Limb (tissue), 2 donors: ENCODE measurements around the gene KIAA0586.
"Not testable (repeated sequence)": the region's sequence is repeated elsewhere in the genome, so short reads cannot be mapped to it uniquely, and the experiment has no call there.

ENCODE experiments used
- DNase-seq, 2 donors: peaks; one replicate each; pipeline ENCODE4 v3.0.0-alpha.2; 2016; ENCODE audit errors: extremely low spot score in 2 of 2

KIAA0586 gene

DNA sequence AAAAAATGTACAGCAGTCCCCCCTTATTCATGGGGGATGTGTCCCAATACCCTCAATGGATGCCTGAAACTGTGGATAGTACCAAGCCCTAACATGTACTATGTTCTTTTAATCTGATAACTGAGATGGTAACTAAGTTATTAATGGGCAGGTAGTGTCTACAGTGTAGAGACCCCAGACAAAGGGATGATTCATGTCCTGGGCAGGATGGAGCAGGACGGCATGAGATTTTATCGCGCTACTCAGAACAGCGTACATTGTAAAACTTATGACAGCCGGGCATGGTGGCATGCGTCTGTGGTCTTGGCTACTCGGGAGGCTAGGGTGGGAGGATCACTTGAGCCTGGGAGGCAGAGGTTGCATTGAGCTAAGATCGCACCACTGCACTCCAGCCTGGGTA lies 37.1 kb downstream of the KIAA0586 start:
- DNase-seq, result no peak

DNA sequence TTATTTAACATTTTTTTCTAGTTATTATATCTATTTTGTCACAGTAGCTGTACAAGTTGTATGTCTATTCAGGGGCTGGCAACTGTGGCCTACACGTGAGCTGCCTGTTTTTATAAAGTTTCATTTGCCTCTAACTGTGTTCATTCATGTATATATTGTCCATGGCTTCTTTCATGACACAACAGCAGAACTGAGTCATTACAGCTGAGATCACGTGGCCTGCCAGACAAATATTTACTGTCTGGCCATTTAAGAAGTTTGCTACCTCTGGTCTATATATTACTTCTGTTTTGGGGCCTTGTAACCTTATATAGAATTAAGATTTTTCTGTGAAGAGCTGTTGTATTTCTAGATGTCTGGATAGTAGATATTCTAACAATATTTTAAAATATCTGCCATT lies 37.9 kb downstream of the KIAA0586 start:
- no peak for DNase-seq

DNA sequence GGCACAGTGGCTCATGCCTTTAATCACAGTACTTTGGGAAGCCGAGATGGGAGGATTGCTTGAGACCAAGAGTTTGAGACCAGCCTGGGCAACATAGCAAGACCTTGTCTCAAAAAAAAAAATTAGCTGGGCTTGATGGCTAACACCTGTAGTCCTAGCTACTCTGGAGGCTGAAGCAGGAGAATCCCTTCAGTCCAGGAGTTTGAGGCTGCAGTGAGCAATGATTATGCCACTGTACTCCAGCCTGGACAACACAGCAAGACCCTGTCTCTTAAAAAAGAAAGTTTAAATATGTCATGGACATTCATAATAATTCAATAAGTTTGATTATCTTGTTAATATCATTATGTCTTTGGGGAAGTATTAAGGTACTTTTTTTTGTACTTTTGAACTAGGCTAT lies 38.9 kb downstream of the KIAA0586 start:
- DNase-seq, result no peak

DNA sequence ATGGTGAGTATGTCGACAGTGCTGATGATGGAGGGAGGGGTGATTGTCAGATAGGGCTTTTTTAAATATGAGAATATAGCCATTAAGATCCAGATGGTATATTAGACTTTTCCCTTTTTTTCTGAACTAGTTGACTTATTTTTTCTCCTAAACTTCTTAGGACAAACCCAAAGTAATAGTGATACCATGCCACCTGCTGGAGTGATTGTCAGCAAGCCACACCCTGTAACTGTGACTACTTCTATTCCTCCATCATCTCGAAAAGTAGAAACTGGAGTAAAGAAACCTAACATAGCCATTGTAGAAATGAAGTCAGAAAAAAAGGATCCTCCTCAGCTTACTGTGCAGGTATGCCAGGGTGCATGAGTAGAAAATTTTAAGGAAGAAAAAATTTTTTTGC lies 40.1 kb downstream of the KIAA0586 start:
- DNase-seq, result no peak

DNA sequence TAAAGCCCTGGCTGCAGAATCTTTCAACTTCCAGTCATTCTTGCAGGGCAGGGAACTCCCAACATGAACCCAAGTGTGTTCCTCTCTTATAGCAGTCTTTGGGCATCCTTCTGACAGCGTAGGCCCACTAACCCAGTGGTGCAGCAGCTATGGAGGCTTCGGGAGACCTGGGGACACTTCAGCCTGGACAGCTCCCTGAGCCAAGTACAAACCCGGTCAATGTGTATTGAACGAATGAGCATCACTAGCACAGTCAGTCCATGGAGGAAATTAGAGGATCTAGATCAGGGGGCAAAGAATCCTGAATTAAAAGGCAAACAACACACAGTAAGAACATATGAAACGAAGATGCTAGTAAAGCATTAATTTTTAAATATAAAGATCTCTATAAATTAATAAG lies 41.8 kb downstream of the KIAA0586 start:
- DNase-seq, result no peak

DNA sequence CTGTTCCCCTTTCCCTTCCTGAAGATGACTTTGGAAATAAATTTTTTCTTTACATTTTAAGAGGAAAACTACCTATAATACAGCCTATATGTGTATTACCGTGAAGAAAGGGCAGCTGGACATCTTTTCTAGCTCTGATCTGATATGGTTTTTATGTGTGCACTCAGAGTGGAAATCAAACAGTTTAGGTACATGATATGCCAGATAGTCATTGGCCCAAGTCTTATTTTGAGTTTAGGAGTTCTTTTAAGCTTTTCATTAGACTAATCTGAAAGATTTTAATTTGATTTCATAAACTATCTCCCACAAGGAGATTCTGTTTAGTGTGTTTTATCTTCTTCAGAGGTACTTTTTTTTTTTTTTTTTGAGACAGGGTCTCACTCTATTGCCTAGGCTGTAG lies 48.8 kb downstream of the KIAA0586 start:
- DNase-seq, result no peak

DNA sequence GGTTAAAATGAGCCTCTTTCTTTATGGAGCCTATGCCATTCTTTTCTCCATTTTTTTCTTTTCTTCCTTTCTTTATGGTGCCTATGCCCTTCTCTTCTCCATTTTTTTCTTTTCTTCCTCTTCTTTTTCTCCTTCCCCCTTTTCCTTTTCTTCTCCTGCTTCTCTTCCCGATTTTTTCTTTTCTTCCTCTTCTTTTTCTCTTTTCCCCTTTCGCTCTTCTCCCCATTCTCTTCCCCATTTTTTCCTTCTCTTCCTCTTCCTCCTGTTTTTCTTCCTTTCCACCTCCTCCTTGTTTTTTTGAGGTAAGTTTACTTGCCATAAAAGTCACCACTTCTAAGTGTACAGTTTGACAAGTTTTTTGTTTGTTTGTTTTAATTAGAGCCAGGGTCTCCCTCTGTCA lies 50.1 kb downstream of the KIAA0586 start:
- DNase-seq, result no peak

DNA sequence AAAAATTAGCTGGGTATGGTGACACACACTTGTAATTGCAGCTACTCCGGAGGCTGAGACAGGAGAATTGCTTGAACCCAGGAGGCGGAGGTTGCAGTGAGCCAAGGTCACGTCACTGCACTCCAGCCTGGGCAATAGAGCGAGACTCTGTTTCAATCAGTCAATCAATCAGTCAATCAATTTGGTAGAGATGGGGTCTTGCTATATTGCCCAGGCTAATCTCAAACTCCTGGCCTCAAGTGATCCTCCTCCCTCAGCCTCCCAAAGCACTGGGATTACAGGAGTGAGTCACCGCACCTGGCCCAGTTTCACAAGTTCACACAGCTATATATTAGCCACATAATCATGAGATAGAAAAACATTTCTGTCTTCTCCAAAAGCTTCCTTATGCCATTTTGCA lies 50.8 kb downstream of the KIAA0586 start:
- DNase-seq, result not testable (repeated sequence)

DNA sequence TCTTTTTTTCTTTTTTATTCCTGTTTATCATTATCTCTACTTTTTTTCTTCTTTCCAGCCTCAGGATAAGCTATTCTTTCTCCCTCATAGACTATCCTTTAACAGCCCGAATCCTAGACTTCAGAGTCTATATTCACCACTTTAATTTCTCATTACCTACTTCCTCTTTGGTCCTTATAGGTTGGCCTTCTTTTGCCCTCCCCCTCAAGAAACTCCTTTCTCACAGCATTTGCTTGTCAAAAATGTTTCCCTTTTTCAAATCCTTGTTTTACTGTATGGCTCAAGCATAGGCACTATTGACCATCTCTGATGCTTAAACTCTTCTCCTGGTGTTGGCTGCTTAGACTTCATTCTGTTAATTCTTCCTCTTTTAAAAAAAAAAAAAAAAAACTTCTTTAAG lies 52.5 kb downstream of the KIAA0586 start:
- DNase-seq, result no peak

DNA sequence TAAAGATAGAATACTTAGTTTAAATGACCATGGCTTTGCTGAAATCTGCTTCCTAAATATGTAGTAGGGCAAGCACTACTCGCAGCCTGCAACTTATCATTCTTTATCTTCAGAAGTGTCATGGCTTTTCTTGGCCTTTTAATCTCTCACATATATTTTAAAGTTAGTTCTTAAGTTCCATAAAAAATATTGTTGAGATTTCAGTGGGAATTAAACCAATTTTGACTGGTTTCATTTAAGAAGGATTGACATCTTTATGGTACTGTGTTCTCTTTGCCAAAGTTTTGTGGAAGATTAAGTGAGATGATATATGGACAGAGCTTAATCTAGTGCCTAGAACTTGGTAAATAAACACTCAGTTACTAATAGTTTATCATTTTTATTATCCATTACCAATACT lies 56.7 kb downstream of the KIAA0586 start:
- DNase-seq, result no peak

DNA sequence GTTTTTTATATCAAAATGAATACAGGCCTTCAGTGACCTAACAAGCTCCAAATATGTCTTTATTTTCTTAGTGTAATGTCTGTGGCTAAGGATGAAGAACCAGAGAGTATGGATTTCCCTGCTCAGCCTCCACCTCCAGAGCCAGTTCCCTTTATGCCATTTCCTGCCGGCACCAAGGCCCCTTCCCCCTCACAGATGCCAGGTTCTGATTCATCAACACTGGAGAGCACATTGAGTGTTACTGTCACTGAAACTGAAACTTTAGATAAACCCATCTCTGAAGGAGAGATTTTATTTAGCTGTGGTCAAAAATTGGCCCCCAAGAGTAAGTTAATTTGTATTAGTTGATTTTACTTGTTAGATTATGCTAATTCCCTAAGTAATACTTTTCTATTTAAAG lies 61.0 kb downstream of the KIAA0586 start:
- no peak for DNase-seq

DNA sequence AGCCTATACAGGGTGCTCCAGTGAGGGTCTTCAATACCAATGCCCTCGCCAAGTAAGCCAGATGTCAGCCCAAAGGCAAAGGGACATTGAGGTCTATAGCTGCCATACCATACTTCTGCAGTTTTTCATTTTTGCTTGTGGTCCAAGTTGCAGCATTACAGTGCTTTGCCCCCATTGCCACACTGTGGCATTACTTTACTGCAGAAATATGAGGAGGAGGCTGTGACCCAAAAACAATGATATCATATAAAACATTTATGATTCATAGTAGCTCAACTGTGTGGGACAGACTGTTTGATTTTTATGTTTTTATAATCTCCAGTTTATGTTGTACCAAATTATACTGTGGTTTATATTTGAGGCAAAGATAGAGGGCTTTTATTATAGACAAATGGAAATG lies 64.1 kb downstream of the KIAA0586 start:
- no peak for DNase-seq

DNA sequence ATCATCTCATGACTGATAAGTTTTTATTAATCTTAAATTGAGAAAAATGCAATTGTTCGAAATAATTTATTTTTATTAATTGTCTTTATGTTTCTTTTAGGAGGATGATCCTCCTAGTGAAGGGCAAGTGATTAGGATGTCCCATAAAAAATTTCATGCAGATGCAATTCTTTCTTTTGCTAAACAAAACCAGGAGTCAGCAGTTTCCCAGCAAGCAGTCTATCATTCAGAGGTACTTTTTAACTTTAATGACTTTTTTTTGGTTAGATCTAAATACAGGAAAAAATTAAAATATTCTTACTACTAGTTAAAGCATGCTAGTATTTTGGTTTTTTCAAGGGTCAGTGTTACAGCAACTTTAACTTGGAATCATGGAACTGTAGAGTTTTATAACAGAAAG lies 64.5 kb downstream of the KIAA0586 start:
- no peak for DNase-seq

DNA sequence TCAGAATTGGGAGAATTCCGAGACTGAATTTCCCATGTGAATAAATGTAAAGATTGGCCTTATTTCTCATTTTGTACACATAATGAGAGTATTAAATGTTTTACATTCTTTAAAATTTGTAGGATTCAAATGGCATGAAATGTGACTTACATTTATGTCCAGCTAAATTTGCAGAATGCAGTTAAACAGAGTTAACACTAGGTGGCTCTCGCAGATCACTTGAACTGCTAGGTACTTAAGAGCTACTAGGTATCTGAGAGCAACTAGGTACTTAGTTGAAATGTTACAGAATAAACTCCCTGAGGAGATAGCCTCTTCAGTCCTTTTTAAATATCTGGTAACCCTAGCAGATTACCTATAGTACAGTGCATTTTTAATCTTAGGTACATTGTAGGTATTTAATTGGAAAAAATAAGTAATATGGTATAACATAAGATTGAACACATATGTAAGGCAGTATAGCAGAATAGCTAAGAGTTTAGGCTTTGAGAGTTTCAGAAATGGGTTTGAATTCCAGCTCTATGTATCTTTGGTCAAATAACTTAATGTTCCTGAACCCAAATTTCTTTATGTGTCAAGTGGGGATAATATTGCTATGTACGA lies 73.8 kb downstream of the KIAA0586 start:
- peak in 1 of 2 donors; percentile 91 for DNase-seq

DNA sequence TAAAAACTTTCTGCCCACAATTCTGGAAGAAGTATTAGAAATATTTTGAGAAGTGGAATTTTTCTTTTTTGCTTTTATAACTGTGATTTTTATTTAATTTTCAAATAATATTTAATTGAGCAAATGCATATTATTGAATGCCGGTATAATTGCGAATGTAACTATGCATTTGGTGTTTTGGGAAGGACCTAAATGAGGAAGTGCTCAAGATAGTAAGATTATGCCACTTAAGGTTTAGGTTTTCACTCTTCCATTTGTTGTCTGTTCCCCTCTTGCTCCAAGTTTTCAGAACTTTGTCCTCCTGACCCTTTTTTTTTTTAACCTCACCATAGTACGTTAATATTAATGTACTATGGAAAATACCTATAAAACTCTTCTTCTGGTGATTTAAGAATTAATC lies 85.8 kb downstream of the KIAA0586 start:
- no peak for DNase-seq

DNA sequence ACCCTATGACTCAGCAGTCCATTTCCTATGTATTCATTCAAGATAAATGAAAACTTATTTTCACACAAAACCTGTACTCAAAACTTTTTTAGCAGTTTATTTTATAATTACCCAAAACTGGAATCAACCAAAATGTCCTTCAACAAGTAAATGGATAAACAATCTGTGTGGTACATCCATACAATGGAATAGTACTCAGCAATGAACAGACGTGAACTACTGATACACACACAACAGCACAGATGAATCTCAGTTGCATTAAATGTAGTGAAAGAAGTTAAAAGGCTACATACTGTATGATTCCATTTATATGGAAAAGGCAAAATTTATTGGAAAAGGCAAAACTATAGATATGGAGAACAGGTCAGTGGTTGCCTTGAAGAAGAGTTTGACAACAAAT lies 90.1 kb downstream of the KIAA0586 start:
- no peak for DNase-seq

DNA sequence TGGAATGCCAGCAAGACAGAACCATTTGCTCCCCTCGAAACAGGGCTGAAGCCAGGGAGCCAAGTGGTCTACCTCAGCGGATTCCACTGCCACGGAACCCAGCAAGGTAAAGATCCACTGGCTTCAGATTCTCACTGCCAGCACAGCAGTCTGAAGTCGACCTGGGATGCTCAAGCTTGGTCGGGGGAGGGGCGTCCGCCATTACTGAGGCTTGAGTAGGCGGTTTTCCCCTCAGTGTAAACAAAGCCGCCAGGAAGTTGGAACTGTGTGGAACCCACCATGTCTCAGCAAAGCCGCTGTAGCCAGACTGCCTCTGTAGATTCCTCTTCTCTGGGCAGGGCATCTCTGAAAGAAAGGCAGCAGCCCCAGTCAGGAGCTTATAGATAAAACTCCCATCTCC lies 98.2 kb downstream of the KIAA0586 start:
- not testable (repeated sequence) for DNase-seq

DNA sequence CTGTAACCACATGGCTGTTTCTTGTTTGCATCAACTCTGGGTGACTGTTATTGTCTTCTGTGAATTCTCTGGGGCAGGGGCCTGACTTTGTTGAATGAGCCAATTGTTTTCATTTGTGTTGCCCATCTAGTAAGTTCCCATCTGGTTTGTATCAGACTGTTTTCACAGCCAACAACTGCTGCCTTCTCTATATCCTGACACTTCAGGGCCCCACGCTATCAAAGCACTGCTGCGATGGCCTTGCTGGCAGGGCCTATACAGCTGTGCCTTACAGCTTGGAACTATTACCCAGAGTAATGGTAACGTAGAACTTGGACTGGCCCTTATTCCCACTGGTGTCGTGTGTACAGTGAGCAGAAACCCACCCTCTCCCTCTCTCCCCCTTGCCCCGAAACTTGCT lies 105.9 kb downstream of the KIAA0586 start:
- peak; percentile 56 to 69 for DNase-seq

DNA sequence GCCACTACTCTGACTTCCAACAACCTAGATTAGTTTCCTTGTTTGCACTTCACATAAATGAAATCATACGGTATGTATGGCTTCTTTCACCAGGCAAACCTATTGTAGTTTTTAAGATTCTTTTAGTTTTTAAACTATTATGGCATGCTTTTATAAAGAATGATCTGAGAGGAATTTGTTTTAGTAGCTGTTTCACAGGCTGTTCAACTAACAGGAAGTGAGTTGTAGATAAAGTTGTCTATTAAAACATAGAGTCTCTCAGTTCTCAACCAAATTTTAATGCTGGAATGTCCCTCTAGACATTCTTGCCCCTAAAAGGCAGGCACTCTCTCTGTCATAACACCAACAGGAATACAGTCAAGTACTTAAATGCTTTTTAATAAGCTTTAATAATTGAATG lies 107.5 kb downstream of the KIAA0586 start:
- DNase-seq, result no peak

DNA sequence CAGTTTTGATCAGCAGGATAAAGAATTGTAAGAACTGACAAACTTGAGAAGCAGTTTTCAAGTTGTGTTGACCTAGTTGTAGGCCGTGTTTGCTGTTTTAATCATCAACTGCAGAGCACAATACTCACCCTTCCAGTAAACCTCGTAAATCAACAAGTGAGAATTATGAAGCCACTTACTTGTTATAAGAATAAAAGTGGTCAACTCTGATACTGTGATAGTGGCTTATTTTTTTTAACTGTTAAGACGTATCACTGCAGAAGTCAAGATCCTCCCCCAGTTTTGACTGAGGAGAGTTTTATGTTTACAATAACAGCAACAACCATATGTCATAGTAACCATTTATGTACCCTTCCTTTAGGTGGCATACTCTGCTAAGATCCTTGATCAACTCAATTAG lies 109.5 kb downstream of the KIAA0586 start:
- DNase-seq, result no peak

DNA sequence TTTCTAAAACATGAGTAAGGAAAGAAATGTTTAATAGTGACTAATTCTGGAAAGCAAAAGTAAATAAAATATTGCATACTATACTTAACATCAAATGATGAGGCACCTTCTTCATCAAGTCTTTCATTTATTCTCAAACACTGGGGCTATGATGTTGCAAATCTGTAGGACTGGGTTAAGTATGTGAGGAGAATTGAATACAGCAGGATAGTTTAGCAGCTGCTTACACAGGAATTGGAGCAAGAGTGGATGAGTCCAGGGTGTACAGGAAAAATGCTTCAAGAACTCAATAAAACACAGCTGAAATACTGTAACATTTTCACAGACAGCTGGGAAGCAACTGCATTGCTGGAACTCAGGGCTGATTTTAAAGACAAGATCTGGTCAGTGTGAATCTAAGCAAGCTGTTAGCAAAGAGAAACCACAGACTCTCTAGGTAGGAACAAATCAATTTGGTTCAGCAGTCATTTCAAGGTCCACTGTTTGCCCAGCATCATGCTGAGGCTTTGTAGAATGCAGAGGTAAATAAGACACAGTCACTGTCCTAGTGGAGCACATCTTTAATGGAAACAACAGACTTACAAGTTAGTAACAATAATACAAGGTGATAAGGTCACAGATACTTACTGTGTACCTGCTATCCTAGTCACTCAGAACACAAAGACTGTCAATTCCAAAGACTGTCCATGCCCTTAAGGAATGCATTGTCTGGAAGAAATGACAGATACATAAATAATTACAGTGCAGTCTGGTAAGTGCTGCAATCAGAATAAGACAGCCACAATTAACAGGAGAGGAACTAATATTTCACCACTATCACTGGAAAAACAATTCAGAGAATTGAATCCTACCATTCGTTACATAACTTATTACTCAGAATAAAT lies 113.5 kb downstream of the KIAA0586 start:
- DNase-seq, result no peak

DNA sequence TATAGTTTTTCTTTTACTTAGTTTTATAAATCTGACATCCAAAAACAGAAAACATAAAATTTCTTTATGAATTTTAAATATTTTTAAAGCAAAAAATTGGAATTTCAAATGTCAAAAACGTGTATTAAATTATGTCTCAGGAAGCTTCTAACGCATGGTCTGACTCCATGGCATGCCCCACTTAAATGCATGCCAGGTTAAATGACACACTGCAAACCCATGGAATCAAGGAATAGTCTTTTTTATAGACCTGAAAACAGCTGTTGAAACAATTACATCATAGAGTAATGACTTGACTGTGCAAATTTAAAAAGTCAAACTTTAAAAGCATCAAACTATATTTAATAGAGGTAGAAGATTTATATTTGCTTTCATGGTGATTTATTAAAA lies 114.1 kb downstream of the KIAA0586 start:
- no peak for DNase-seq

DNA sequence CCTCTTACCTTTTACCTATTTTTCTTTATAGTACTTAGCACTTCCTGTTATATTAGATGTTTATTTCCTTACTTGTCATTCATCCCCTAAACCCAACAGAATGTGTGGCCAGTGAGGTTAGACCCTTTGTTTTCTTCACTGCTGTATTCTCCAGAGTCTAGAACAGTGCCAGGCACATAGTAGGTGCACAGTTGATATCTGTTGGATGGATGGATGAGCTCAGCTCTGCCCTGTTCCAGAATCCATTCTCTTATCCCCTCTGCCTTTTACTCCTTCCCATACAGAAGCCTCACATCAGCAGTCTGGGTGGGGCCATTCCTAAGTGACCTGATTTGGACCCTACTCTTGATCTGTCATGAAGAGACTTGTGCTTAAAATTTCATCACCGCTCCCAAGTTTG lies 115.7 kb downstream of the KIAA0586 start:
- DNase-seq, result no peak
